ENCODE results near the gene MB.

GRCh38 chr22:35611891-35612576 lies 5.1 kb downstream of the MB start:
- TF ChIP-seq CTCF (conservative IDR thresholded peaks at IDR 0.05; ENCODE audit: low read depth in 2 of 2): no peak
- TF ChIP-seq EZH2 (IDR thresholded peaks at IDR 0.05; ENCODE audit: low read depth, unreplicated experiment): no peak
- TF ChIP-seq, protein P1, sequence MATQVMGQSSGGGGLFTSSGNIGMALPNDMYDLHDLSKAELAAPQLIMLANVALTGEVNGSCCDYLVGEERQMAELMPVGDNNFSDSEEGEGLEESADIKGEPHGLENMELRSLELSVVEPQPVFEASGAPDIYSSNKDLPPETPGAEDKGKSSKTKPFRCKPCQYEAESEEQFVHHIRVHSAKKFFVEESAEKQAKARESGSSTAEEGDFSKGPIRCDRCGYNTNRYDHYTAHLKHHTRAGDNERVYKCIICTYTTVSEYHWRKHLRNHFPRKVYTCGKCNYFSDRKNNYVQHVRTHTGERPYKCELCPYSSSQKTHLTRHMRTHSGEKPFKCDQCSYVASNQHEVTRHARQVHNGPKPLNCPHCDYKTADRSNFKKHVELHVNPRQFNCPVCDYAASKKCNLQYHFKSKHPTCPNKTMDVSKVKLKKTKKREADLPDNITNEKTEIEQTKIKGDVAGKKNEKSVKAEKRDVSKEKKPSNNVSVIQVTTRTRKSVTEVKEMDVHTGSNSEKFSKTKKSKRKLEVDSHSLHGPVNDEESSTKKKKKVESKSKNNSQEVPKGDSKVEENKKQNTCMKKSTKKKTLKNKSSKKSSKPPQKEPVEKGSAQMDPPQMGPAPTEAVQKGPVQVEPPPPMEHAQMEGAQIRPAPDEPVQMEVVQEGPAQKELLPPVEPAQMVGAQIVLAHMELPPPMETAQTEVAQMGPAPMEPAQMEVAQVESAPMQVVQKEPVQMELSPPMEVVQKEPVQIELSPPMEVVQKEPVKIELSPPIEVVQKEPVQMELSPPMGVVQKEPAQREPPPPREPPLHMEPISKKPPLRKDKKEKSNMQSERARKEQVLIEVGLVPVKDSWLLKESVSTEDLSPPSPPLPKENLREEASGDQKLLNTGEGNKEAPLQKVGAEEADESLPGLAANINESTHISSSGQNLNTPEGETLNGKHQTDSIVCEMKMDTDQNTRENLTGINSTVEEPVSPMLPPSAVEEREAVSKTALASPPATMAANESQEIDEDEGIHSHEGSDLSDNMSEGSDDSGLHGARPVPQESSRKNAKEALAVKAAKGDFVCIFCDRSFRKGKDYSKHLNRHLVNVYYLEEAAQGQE (IDR thresholded peaks at IDR 0.05; ENCODE audit: unreplicated experiment): no peak
- no peak for TF ChIP-seq EZH2phosphoT487 (IDR thresholded peaks at IDR 0.05; ENCODE audit: unreplicated experiment)
- TF ChIP-seq ZNF462 (CRISPR knock-in tag; IDR thresholded peaks at IDR 0.05): no peak
- TF ChIP-seq POLR2AphosphoS5 (IDR thresholded peaks at IDR 0.05; ENCODE audit: low read depth): no peak
